Measurements from ENCODE around the gene PASD1.

PASD1 gene

DNA sequence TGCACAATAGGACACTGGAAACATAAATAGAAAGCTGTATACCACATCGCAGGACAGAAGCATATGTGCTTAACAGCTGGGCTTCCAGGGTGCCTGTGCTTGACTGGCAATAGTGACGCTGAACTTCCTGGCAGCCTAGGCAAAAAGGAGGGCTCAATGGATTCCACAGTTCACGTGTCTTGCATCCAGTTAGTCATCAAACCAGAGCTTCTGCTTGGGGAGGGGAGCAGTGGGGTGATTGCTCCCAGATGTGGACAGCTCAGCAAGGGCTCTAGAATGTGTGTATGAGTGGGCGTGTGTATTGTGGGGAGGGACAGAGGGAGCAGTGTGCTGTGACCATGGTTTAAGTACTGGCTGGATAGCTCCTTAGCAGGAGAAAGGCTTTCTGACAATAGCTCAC lies 134.0 kb downstream of the PASD1 start:
- TF ChIP-seq, protein P1, sequence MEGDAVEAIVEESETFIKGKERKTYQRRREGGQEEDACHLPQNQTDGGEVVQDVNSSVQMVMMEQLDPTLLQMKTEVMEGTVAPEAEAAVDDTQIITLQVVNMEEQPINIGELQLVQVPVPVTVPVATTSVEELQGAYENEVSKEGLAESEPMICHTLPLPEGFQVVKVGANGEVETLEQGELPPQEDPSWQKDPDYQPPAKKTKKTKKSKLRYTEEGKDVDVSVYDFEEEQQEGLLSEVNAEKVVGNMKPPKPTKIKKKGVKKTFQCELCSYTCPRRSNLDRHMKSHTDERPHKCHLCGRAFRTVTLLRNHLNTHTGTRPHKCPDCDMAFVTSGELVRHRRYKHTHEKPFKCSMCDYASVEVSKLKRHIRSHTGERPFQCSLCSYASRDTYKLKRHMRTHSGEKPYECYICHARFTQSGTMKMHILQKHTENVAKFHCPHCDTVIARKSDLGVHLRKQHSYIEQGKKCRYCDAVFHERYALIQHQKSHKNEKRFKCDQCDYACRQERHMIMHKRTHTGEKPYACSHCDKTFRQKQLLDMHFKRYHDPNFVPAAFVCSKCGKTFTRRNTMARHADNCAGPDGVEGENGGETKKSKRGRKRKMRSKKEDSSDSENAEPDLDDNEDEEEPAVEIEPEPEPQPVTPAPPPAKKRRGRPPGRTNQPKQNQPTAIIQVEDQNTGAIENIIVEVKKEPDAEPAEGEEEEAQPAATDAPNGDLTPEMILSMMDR (IDR thresholded peaks at IDR 0.05; ENCODE audit: insufficient read depth, low read depth, low read length, missing control alignments), result no peak
- no peak for DNase-seq (ENCODE audit: low read depth)
- no peak overlapping the region for H3K4me3 ChIP-seq (ENCODE audit: low read length)

DNA sequence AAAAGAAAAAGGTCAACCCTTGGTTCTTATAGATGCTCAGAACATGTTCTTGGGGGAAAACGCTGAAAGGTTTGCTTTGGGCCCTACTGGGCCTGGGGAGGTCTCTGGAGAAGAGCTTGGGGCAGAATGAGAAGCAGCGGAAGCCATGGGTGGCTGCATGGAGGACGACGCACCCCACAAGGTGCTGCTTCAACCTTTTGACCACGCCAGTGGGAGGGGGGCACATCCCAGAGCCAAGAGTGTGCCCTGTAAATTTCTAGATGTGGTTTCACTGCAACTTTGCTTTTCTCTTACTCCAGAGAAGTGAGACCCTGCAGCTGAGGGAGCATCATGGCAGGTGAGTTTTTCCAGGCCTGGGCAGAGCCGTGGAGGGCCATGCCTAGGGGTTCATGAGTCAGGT lies 135.0 kb downstream of the PASD1 start:
- DNase-seq (ENCODE audit: low read depth), result no peak
- no peak overlapping the region for H3K4me3 ChIP-seq (ENCODE audit: low read length)
- TF ChIP-seq, protein P1 (IDR thresholded peaks at IDR 0.05; ENCODE audit: insufficient read depth, low read depth, low read length, missing control alignments), result no peak

DNA sequence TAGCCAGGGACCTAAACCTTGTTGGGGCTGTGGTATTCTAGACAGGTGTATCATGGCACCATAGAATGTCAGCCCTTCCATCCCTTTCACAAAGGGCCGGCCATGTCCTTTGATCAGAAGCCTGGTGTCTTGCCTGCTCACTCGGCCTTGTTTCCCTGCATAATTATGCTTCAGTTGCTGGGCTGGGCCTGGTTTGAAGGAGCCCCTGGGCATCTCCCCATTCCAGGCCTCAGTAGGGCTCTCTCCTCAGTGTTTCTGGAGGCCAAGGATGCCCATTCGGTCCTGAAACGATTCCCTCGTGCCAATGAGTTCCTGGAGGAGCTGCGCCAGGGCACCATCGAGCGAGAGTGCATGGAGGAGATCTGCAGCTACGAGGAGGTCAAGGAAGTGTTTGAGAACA lies 136.3 kb downstream of the PASD1 start:
- TF ChIP-seq, protein P1 (IDR thresholded peaks at IDR 0.05; ENCODE audit: insufficient read depth, low read depth, low read length, missing control alignments), result no peak
- H3K4me3 ChIP-seq (ENCODE audit: low read length), result no peak overlapping the region
- no peak for DNase-seq (ENCODE audit: low read depth)

DNA sequence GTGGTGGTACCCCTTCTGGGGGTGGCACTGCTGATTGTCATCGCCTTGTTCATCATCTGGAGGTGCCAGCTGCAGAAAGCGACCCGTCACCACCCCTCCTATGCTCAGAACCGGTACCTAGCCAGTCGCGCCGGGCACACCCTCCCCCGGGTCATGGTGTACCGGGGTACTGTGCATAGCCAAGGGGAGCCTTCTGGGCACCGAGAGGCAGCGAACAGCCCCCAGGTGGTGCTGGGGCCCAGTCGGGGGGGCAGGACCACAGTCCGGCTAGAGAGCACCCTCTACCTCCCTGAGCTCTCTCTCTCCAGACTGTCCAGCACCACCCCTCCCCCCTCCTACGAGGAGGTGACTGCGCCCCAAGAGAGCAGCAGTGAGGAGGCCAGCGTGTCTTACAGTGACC lies 137.1 kb downstream of the PASD1 start:
- TF ChIP-seq, protein P1 (IDR thresholded peaks at IDR 0.05; ENCODE audit: insufficient read depth, low read depth, low read length, missing control alignments), result no peak
- no peak for DNase-seq (ENCODE audit: low read depth)
- no peak overlapping the region for H3K4me3 ChIP-seq (ENCODE audit: low read length)

- DNase-seq (ENCODE audit: low read depth), result no peak
- no peak overlapping the region for H3K4me3 ChIP-seq (ENCODE audit: low read length)
- TF ChIP-seq, protein P1 (IDR thresholded peaks at IDR 0.05; ENCODE audit: insufficient read depth, low read depth, low read length, missing control alignments), result no peak
These were observed 137.6 kb downstream of the PASD1 start for GRCh38 chrX:151701071-151701470.

GRCh38 chrX:151701531-151701930 lies 138.1 kb downstream of the PASD1 start:
- TF ChIP-seq, protein P1 (IDR thresholded peaks at IDR 0.05; ENCODE audit: insufficient read depth, low read depth, low read length, missing control alignments), result no peak
- DNase-seq (ENCODE audit: low read depth), result no peak

DNA sequence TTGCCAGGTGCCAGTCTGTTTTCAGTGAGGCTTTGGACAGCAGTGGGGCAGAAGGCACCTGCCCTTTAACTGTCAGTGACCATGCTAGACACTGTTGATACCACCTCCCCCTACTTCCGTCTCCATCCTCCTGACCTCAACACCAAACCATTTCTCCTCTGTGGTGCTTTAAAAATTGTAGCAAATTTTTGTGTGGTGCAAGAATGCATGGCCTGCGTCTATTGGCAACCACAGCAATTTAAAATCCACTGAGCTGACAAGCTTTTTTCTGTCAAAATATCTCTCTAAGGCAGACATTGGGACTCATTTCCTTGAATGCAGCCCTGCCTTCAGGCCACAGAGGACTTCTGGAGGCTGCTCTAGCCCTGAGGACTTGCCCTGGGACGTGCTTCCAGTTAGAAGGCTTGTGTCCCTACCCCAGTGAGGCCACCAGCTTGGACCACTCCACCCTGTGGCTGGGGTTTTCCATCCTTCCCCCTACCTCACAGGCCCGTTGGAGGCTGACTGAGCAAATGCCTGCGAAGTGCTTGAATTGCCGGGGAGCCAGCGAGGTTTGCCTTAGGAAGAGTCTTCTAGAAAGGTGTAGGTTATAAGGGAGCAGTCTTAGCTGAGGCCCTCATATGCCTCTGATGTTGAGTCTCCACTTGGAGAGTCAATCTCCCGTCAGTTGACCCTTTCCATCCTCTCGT lies 138.7 kb downstream of the PASD1 start:
- TF ChIP-seq, protein P1 (IDR thresholded peaks at IDR 0.05; ENCODE audit: insufficient read depth, low read depth, low read length, missing control alignments), result no peak
- H3K4me3 ChIP-seq (ENCODE audit: low read length), result no peak overlapping the region
- no peak for DNase-seq (ENCODE audit: low read depth)

More at GRCh38 chrX:151701531-151701930, 138.1 kb downstream of the PASD1 start:
- H3K4me3 ChIP-seq (ENCODE audit: low read length), result no peak overlapping the region

All from epithelial cell of esophagus (primary cell).